Measurements from ENCODE around the gene KIAA1958. TPM values are rescaled to one million over a fixed set of nuclear protein-coding genes. Genes with fewer than 3 reads are reported as not detected.
"Not testable (repeated sequence)": the region's sequence is repeated elsewhere in the genome, so short reads cannot be mapped to it uniquely, and the experiment has no call there.

The KIAA1958 gene
- total RNA-seq, 1 donor from 2014 or later = 3.9 TPM

GRCh38 chr9:112631313-112632070 lies 144.9 kb downstream of the KIAA1958 start:
- intact Hi-C loops (cut with micrococcal nuclease) = no loop called here

GRCh38 chr9:112640311-112640710 lies 153.7 kb downstream of the KIAA1958 start:
- intact Hi-C loops (cut with micrococcal nuclease) = no loop called here

GRCh38 chr9:112642126-112642525 lies 155.5 kb downstream of the KIAA1958 start:
- intact Hi-C loops (cut with micrococcal nuclease) = no loop called here

DNA sequence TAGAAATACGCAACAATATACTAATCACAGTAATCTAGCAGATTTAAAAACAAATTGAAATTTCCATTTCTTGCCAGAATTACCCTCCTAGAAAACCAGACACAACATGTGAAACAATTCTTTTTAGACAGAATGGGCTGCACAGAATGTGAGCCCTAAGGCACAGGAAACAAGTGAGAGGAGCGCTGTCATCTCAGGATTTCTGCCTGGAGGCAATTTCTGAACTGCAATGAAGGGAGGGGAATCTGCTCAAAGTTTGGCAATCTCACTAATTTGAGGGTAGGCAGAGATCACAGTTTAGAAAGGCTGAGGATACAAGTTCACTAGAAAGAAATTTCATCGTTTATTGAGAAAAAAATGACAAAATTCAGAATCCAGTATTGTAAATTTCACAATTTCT lies 161.0 kb downstream of the KIAA1958 start:
- intact Hi-C loops (cut with micrococcal nuclease) = no loop called here

DNA sequence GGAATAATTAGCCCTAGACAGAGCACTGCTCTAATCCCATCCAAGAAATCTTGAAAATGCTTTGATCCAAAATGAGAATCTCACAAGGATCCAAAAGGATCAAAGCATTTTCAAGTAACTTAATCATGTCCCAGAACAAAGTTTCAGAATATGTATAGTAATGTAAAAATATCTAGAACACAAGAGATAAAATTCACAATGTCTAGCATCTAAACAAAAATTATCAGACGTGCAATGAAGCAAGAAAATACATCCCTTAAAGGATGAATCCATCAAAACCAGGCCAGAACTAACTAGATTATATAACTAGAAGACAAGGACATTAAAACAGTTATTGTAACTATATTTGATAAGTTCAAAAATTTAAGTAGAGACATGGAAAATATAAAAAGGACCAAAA lies 162.0 kb downstream of the KIAA1958 start:
- intact Hi-C loops (cut with micrococcal nuclease) = no loop called here

DNA sequence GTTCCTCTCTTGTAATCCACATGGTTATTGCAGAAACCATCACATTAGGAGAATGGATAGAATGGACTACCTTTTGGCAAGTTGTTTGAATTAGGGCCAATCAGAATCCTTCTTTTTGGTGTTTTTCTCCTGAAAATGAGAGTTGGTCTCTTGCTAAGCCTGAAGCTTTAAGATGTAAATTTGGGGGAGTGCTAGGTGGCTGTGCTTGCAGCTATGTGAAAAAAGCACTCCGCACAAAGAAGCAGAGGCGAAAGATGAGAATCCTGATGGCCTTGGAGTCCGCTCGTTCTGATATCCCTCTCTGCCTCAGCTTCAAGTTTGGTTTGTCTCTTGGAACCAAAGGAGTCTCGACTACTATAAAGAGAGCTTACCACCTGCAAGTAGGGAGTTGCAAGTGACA lies 167.7 kb downstream of the KIAA1958 start:
- intact Hi-C loops (cut with micrococcal nuclease) = no loop called here

GRCh38 chr9:112655668-112656067 lies 169.0 kb downstream of the KIAA1958 start:
- intact Hi-C loops (cut with micrococcal nuclease) = no loop called here

- intact Hi-C loops (cut with micrococcal nuclease) = loop anchor here (10.0 kb wide), 1 partner anchor 115 kb away; no protein-coding TSS in a partner anchor
Measured at GRCh38 chr9:112659906-112660305, 173.3 kb downstream of the KIAA1958 start.

DNA sequence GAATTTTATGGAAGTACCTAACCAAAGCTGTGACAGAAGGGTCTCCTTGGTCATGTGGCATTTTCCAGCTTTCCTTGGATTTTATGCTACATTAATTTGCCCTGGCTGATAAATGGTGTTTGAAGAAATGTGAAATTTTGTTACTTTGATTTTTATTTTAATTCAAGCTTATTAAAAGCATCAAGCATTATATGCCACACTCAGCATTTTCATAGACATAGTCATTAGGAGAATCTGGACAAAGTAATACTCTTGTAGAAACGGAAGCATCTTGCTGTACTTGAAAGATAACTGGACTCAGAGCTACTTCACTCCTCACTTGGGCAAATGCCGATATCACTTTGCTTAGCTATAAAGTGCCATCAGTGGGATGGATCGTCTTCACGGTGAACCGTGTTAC lies 177.1 kb downstream of the KIAA1958 start:
- intact Hi-C loops (cut with micrococcal nuclease) = loop anchor here (10.0 kb wide), 1 partner anchor 119 kb away; no protein-coding TSS in a partner anchor

GRCh38 chr9:112664531-112664930 lies 177.9 kb downstream of the KIAA1958 start:
- intact Hi-C loops (cut with micrococcal nuclease) = loop anchor here (10.0 kb wide), 1 partner anchor 120 kb away; no protein-coding TSS in a partner anchor

- intact Hi-C loops (cut with micrococcal nuclease) = loop anchor here (10.0 kb wide), 1 partner anchor 121 kb away; no protein-coding TSS in a partner anchor
Measured at GRCh38 chr9:112665347-112665746, 178.7 kb downstream of the KIAA1958 start.

DNA sequence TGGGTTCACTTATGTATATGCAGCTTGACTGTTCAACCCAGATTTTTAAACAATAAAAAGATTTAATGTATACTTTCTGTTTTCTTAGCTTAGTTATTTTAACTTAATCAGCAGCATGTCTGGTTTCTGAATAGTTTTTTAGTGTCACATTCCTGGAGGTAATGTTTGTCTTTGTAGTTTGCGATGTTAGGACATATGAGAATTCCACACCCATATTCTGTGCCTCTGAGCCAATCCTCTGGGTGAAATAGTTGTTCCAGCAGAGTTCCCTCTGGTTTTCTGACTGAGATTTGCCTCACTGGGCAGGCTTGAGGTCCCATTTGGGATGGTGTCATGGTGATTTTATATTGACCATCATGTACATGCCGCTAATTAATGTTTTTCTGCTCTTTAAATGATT lies 182.7 kb downstream of the KIAA1958 start:
- intact Hi-C loops (cut with micrococcal nuclease) = loop anchor here (10.0 kb wide), 1 partner anchor 125 kb away; no protein-coding TSS in a partner anchor

DNA sequence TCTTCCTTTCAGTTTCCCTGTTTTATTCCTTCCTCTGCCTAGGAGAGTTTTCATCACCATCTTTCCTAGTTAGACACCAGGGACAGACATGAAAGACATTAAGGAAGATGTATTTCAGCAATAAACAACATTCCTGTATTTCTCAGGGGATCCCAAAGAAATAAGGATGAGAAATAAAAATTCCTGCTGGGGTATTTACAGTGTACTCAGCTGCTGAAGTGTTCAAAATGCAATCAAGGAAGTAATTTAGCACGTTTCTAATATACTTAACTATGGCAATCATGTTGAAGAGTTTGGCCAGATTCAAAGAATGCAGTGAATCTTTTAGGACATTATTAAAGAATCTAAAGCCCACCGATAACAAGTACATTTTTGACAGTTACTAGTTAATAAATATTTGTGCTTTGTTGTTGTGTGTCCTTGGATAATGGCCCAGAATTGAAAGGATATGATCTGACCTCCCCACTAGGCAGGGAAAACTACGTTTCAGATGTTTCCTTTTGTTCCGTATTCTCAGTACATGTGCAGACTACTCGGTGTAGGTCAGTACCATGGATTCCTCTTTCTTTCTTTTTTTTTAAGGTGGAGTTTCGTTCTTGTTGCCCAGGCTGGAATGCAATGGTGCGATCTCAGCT lies 184.5 kb downstream of the KIAA1958 start:
- intact Hi-C loops (cut with micrococcal nuclease) = no loop called here

DNA sequence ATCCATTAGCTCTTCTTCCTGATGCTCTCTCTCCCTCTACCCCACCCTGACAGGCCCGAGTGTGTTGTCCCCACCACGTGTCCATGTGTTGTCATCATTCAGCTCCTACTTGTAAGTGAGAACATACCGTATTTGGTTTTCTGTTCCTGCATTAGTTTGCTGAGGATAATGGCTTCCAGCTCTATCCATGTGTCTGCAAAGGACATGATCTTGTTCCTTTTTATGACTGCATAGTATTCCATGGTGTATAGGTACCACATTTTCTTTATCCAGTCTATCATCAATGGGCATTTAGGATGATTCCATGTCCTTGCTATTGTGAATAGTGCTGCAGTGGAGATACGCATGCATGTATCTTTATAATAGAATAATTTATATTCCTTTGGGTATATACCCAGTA lies 186.6 kb downstream of the KIAA1958 start:
- intact Hi-C loops (cut with micrococcal nuclease) = not testable (repeated sequence)

- intact Hi-C loops (cut with micrococcal nuclease) = no loop called here
Measured at GRCh38 chr9:112677040-112677439, 190.4 kb downstream of the KIAA1958 start.

DNA sequence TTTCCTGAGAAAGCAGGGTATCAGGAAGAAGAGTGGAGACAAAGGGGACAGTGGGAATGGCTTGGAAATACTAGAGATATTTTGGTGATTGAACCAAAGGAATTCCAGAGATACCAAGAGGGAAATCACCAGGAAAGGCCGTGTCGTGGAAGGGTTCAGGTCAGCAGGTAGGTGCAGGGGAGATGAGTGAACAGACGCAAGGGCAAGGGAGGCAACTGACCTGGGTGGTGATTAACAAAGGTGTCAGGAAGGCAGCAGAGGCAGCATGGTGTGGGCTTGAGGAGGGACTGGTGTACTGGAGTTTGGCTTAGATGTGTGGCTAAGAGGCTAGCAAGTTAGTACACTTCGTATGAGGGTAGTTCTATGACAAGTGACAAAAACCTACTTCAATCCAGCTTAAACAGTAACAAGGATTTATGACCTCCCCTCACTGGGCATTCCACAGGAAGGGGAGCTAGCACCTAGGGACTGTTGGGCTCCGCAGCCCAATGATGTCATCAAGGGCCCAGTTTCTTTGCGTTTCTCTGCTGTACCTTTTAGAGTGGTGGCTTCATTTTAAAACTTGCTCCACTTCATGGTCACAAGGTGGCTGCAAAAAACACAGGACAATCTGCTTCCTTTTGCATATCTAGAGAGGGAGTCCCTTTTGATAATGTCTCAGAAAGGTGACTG lies 194.2 kb downstream of the KIAA1958 start:
- intact Hi-C loops (cut with micrococcal nuclease) = no loop called here

DNA sequence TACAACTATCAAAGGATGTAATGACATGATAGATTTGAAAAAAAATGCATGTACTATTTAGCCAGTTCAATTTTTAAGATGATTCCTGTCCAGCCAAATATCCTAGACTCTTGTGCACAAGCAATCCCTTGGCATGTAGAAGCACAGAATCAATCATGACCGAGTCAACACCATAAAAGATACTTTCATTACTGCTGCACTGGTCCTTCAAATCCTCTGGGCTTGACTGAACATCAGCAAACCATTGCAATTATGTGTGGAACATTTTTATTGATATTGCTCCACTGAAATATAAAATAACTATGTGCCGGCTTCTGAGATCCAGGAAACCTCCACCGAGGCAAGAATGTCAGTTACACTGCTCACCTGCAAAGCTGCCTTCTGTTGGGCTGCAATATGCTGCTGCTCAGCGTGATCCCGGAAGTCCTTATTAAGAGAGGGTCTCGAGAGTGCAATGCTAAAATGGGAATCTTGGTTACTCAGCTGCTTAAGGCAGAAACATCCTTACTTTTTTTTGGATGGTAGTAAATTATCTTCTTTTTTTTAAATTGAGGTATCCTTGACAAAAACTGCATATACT lies 202.6 kb downstream of the KIAA1958 start:
- intact Hi-C loops (cut with micrococcal nuclease) = no loop called here

DNA sequence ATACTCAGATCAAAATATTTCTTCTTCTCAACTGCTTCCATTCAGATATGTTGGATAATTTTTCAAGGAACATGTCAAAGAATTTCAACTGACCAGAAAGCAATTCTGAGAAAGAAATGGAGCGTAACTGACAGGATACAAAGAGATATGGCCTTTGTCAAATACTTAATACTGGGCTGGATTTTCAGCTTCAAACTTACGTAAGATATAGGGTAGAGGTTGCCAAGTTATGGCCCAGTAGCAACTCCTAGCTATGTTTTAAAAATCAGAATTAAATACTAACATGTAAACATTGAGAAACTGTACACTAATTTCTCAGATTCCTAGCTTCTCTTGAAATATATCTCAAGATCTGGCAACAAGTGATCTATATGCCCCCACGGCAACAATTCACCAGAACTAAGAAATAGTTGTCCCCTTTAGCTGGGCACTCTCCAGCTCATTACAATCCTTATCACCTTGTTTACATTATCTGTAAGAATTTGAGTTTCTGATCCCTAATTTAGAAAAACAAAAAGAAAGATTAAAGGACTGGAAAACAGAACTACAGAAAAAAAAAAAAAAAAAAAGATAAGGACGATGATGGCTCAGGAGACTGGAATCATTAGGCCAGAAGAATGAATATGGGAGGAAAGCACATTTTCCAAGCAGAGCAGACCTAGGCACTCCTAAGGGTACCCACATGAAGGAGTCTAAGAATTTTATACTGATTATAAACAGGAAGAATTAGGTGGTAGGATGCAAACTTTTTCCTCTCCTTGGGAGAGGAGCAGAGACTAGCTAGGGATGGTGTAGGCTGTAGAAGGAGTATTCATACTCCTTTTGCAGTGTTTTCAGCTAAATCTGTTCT lies 208.3 kb downstream of the KIAA1958 start:
- intact Hi-C loops (cut with micrococcal nuclease) = loop anchor here (5.0 kb wide), 1 partner anchor 97 kb away; no protein-coding TSS in a partner anchor

DNA sequence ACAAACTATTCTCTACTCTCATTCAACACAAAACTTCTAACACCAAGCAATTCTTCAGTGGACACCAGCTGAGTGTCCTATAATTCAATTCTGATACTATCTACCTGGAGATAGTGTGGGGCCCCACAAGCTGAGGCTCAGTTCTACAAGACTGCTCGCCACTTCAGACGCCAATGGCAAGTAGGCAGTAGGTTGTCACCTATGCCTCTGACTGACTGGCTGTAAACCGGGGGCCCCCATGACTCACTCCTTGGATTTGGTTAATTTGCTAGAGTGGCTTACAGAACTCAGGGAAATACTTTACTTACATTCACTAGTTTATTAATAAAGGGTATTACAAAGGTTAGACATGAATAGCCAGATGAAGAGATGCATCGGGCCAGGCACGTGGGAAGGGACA lies 209.8 kb downstream of the KIAA1958 start:
- intact Hi-C loops (cut with micrococcal nuclease) = no loop called here

DNA sequence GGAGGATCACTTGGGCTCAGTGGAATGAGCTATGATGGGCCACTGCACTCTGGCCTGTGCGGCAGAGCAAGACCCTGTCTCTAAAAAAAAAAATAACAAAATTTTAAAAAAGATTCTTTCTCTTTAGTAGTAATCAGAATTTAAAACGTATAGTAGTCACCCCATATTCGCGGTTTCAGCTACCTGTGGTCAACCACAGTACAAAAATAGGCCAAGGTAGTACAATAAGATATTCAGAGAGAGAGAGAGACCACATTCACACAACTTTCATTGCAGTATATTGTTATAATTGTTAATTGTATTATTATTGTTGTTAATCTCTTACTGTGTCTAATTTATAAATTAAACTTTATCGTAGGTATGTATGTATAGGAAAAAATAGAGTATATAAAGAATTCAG lies 212.6 kb downstream of the KIAA1958 start:
- intact Hi-C loops (cut with micrococcal nuclease) = no loop called here

DNA sequence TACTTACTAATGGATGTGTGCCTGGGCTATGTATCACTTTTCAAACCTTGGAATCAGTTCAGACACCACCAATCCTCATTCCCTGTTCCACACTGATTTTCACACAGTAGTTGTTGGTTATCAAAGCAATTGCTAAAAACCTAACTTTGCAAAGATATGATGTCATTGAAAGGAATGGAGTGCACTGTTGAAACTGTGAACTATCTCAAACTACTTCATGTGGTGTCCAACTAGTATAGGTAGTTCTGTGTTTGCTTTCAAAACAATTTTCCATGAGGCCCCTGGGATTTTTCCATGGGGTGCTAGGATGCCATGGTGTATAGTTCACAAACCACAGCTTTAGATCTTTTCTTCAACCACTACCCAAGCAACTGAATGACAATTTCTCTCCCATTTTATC lies 213.5 kb downstream of the KIAA1958 start:
- intact Hi-C loops (cut with micrococcal nuclease) = no loop called here

Measured in T-helper 1 cell treated with Interleukin-12 subunit alpha and Interleukin-12 subunit beta and Interleukin-4 antibody, amounts not matched to agents 30 ng/mL and 1 ng/mL, for 36 hours (primary cell).